T-helper 17 cell (primary cell): ENCODE data around the gene POU2AF3. TPM values are rescaled to one million over a fixed set of nuclear protein-coding genes. Genes with fewer than 3 reads are reported as not detected.

ENCODE experiments used
- ATAC-seq: fragments of 150-1000 bp; cut with Tn5 transposase; 2 replicates; pipeline ENCODE4 v1.10.0; 2021; ENCODE audit warnings: mild to moderate bottlenecking, moderate library complexity
- DNase-seq, 3 donors: peaks; one replicate each; pipeline versions ENCODE4 v3.0.0 to v3.0.0-alpha.2; 2020 to 2021
- H3K9me3 ChIP-seq: one replicate; pipeline ENCODE4 v1.7.0; 2013; ENCODE audit warnings: low read length, mild to moderate bottlenecking; ENCODE audit not compliant: control insufficient read depth, poor library complexity, severe bottlenecking
- H3K27ac Mint-ChIP-seq: one replicate; pipeline ENCODE4 v1.8.0; 2022; ENCODE audit warnings: mild to moderate bottlenecking, moderate library complexity, mixed read lengths
- H3K27me3 Mint-ChIP-seq: one replicate; pipeline ENCODE4 v1.8.0; 2022; ENCODE audit warnings: mixed read lengths
- H3K36me3 Mint-ChIP-seq: one replicate; pipeline ENCODE4 v1.8.0; 2022; ENCODE audit warnings: low read depth, mixed read lengths
- H3K4me1 Mint-ChIP-seq: one replicate; pipeline ENCODE4 v1.8.0; 2022; ENCODE audit warnings: mild to moderate bottlenecking, mixed read lengths
- H3K4me3 Mint-ChIP-seq: one replicate; pipeline ENCODE4 v1.8.0; 2022; ENCODE audit warnings: mild to moderate bottlenecking, moderate library complexity, mixed read lengths
- total RNA-seq, 4 donors: library from RNA in 2 of 4; stranded (reverse) in 2 of 4; gene quantifications; one replicate each; pipeline ENCODE4 v1.2.3 and lab custom pipeline; 2022 to 2026

POU2AF3 gene
- total RNA-seq, 2 donors from 2014 or later: not detected

DNA sequence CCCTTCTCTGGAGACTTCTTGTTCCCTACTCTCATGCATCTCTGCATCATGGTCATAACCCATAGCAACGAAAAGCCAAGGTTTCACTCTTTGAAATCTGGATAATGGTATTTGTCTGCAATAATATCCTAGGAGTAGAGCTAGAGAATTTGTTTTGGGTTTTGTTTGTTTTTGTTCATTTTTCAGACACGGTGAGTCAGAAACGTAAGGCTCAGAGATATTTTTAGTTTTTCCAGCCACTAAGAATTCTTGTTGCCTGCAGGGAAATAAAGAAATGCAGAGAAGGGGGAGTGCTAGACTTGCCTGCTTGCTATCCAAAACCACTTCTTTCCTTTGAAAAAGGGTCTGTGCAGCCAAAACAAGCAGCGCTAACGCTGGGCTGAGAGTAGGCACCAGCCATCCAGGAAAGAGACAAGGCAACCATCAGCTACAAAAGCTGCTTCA lies 26.0 kb downstream of the POU2AF3 start:
- H3K4me3 Mint-ChIP-seq: no peak overlapping the region
- H3K9me3 ChIP-seq: no peaks in the 10 kb centered on the region
- H3K27ac Mint-ChIP-seq: no peak overlapping the region
- DNase-seq: no peak
- H3K4me1 Mint-ChIP-seq: peaks cover 6% of the 10 kb centered on the region
- no peak for ATAC-seq
- peaks cover 30% of the 10 kb centered on the region for H3K27me3 Mint-ChIP-seq
- no peaks in the 10 kb centered on the region for H3K36me3 Mint-ChIP-seq

DNA sequence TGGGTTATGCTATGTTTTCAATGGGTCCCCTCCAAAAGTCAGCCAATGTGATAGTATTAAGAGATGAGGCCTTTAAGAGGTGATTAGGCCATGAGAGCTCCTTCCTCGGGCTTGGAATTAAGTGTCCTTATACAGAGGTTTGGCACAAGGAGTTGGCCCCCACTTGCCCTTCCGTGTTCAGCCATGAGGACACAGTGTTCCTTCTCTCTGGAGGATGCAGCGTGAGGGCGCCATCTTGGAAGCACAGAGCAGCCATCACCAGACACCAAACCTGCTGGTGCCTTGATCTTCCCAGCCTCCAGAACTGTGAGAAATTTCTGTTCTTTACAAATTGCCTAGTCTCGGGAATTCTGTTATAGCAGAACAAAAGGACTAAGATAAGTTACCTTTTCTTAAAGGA lies 26.9 kb downstream of the POU2AF3 start:
- ATAC-seq (no peak), DNase-seq (no peak)
- Mint-ChIP-seq H3K4me1 (peaks cover 6% of the 10 kb centered on the region), H3K36me3 (no peaks in the 10 kb centered on the region), H3K4me3 (no peak overlapping the region), H3K27ac (no peak overlapping the region), H3K27me3 (peaks cover 25% of the 10 kb centered on the region)
- no peaks in the 10 kb centered on the region for H3K9me3 ChIP-seq

DNA sequence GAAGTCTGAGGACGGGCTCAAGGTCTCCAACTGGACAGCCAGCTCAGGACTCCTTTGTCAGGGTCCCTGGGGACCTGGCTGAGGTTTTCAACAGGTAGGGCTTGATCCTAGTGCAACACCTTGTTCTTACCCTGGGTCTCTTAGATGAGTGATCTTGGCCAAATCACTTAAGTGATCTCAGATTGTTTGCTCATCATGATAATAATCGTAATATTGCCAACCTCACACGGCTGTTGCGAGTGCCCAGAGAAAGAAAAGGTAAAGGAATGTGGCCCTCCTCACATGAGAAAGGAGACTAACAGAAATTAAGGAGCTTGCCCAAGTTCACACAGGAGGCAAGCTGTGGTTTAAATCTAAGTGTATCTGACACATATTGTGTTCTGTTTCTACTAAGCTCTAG lies 28.5 kb downstream of the POU2AF3 start:
- no peak overlapping the region for H3K27ac Mint-ChIP-seq
- H3K36me3 Mint-ChIP-seq: no peaks in the 10 kb centered on the region
- peaks cover 4% of the 10 kb centered on the region for H3K4me1 Mint-ChIP-seq
- H3K4me3 Mint-ChIP-seq: no peak overlapping the region
- no peak for DNase-seq
- no peaks in the 10 kb centered on the region for H3K9me3 ChIP-seq
- ATAC-seq: no peak
- peaks cover 10% of the 10 kb centered on the region for H3K27me3 Mint-ChIP-seq

DNA sequence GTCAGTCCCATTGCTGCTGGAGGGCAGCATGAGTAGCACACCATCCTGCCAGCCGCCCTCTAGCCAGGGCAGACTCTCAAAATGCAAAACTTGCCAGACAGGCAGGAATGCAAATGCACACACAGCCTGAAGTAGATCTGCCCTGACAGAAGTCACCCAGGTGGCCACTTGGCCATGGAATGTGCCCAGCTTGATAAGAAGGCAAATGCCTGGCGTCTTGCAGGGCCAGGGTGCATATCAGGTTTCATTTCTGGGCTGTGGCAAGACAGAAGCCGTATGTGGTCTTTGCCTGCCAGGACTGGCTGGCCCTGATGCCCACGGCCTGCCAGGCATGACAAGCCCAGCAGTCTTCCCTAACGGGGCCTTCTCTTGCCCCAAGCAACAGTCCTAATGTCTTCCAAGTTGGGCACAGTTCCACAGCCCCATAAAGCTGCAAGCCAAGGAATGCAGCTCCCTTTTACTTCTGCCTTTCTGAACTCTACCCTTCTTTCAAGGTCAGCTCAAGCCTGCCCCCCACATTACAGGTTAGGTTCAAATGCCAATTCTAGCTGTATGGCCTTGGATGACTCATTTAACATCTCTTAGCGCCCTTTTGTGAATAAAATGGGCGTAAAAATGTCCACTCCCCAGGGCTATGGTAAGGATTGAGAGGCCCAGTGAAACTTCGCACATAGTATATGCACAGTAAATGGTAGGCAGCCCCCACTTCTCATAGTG lies 29.7 kb downstream of the POU2AF3 start:
- Mint-ChIP-seq H3K27me3 (peaks cover 10% of the 10 kb centered on the region), H3K4me1 (peaks cover 3% of the 10 kb centered on the region), H3K27ac (no peak overlapping the region), H3K36me3 (no peaks in the 10 kb centered on the region), H3K4me3 (no peak overlapping the region)
- DNase-seq (no peak), ATAC-seq (no peak)
- no peaks in the 10 kb centered on the region for H3K9me3 ChIP-seq

DNA sequence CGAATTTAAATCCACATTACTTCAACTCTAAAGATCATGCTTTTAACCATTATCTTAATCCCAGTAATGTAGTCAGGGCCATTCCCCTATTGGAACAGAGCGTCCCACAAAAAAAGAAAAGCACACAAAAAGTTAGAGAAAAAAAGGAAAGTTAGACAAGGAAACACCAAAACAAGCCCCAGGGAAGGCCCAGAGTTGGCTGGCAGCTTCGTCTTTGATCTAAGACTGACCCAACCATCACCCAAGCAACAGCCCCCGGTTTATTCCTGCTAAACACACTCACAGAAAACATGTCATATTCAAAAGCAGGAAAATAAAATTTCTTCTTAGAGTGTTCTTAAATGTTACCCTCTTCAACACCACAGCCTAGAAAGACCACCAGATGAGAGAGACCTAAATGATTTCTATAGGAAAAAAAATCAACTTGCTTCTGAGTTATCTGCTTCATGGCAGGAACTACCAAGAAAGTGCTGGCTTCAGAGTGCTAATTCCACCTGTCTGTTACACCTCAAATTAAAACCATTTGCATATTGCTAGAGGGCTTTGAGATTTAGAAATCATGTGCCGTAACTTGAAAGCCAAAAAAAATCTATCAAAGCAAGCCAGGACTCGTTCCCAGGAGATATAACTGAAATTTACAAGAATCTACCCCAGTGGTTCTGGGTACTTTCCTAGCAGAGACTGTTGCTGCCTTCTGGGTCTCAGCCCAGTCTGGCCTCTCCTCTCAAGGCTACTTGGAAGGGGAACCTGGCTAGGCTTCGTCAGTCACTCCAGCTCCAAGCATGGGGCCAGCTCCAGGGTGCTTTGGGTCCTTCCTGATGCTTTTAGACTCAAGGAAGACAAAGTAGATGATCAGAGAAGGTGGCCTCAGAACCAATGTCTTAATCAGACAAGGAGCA lies 31.2 kb downstream of the POU2AF3 start:
- no peak overlapping the region for H3K27ac Mint-ChIP-seq
- peaks cover 3% of the 10 kb centered on the region for H3K36me3 Mint-ChIP-seq
- H3K4me1 Mint-ChIP-seq: peaks cover 3% of the 10 kb centered on the region

DNA sequence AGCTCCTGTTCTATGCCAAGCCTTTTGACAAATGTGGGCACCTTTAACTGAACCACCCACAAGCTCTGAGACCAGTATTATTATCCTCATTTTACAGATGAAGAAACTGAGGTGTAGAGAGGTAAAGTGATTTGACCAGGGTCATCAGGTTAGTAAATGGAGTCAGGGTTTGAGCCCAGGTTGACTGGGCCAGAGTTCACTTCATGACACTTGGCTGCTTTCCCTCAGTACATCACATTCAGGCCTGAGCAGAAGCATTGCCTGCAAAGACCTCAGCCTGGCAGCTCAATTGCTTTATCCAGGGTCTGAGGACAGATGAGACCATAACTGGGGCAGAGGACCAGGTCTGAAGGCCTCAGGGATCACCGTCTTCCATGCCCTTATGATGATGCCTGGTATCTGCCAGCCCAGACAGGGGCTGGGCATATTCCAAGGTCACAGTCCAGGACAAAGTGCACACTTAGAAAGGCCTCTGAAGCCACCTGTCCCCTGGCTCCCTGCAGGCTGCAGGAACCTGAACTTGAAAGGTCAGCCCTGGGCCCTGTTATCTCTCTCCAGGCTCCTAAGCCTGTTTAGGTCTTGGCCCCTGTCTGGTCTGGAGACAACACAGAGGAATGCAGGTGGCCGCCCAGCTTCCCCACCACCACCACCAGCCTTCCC lies 32.0 kb downstream of the POU2AF3 start:
- Mint-ChIP-seq H3K27ac (no peak overlapping the region), H3K4me3 (no peak overlapping the region), H3K27me3 (peaks cover 20% of the 10 kb centered on the region), H3K36me3 (peaks cover 3% of the 10 kb centered on the region), H3K4me1 (peaks cover 3% of the 10 kb centered on the region)
- ATAC-seq (no peak), DNase-seq (no peak)
- no peaks in the 10 kb centered on the region for H3K9me3 ChIP-seq

More for the DNA sequence above, 31.2 kb downstream of the POU2AF3 start:
- Mint-ChIP-seq H3K4me3 (no peak overlapping the region), H3K27me3 (peaks cover 20% of the 10 kb centered on the region)
- no peaks in the 10 kb centered on the region for H3K9me3 ChIP-seq
- no peak for DNase-seq
- no peak for ATAC-seq

DNA sequence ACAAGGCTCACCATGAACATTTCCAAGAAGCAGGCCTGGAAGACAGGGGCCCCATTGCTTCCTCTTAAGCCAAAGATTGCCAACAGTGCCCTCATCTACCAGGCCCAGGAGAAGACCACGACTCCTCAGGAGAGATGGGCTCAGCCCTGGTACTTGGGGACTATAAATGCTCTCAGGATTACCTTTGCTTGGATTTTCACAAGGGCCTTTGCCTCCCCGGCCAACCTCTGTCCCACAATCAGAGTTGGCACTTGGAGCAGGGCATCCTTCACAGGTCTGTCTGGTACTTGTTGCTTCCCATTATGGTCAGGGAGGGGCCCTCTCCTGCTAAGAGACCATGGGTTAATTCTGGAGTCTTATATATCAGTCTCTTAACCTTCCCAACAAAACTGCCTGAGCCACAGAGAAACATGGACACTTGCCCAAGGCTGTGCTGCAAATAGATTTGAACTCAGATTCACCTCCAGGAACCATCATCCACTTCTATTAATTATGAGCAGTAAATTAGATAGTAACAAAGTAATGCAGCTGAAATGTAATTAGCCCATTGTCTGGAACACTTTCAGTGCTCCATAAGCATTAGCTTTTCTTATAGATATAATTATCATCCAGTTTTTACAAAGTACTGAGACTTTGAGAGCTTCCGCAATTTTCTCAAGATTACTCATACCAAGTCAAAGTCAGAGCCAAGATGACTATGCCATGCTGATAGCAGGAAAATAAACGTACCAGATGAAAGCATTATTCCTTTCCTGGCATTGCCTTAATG lies 33.5 kb downstream of the POU2AF3 start:
- H3K27me3 Mint-ChIP-seq: peaks cover 18% of the 10 kb centered on the region
- H3K4me3 Mint-ChIP-seq: no peak overlapping the region

DNA sequence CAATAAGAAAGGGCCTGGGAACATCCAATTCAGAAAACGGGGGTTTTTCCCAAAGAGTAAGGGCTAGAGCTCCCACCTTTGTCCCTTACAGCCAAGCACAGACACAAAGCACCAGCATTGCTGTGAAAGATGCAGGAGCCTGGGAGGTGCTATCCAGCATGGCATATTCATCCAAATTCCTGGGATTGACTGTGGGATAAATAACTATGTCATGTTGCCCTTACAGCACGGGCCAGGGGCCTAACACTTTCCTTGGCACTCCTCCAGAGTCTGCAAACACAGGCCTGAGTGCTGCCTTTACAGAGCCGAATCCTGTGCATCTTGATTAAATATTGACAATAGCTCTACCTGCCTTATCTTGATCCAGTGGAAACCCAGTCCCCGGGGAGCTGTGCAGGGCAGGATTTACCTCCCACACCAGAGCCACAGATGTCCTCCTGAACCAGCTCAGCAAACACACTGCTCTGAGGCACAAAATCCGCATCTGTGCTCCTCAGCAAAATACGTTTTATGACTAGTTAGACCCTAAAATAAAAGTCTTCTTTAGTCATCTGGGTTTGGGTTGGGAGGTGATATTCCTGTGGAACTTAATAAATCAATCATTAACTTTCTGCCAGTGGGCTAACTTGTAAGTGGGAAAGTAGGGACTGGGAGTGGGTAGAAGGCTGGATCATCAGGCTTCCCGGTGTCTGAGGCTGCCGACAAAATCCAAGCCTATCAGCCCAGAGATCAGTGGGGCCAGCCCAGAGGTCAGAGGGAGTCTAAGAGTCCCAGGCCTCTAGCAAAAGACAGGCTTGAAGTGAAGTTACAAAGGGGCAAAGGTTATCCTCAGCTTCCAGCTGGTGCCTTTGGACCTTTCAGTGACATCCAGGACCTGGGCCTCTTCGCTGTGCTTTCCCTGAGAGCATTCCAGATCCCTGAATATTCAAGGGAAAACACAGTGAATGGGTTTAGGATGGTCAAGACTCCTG lies 36.5 kb downstream of the POU2AF3 start:
- H3K4me1 Mint-ChIP-seq: no peaks in the 10 kb centered on the region
- DNase-seq: no peak
- no peak overlapping the region for H3K27ac Mint-ChIP-seq
- H3K4me3 Mint-ChIP-seq: no peak overlapping the region
- peaks cover 6% of the 10 kb centered on the region for H3K36me3 Mint-ChIP-seq
- no peaks in the 10 kb centered on the region for H3K9me3 ChIP-seq
- no peak for ATAC-seq
- peaks cover 20% of the 10 kb centered on the region for H3K27me3 Mint-ChIP-seq

More for the DNA sequence above, 33.5 kb downstream of the POU2AF3 start:
- H3K36me3 Mint-ChIP-seq: peaks cover 4% of the 10 kb centered on the region
- H3K9me3 ChIP-seq: no peaks in the 10 kb centered on the region
- no peak overlapping the region for H3K27ac Mint-ChIP-seq
- H3K4me1 Mint-ChIP-seq: peaks cover 3% of the 10 kb centered on the region
- ATAC-seq: no peak
- no peak for DNase-seq

DNA sequence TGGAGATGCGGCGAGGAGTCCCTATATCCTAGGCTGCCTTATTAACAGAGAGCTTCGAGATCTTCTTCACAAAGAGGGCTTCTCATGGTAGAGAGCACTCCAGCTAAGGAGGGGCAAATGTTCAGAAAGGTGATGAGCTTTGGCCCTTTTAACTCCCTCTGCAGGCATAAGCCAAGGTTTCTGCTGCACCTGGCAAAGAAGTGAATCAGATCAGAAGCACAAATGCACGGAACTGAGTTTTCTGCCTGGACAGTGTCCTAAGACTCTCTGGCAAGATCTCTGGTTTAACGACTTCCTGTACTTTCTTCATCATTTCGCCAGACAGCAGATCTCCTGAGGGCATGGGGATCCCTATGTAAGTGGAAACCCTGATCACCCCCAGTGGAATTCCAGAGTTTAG lies 37.2 kb downstream of the POU2AF3 start:
- no peak for ATAC-seq
- no peaks in the 10 kb centered on the region for H3K9me3 ChIP-seq
- Mint-ChIP-seq H3K36me3 (peaks cover 6% of the 10 kb centered on the region), H3K4me1 (no peaks in the 10 kb centered on the region), H3K27me3 (peaks cover 20% of the 10 kb centered on the region), H3K4me3 (no peak overlapping the region), H3K27ac (no peak overlapping the region)
- no peak for DNase-seq

DNA sequence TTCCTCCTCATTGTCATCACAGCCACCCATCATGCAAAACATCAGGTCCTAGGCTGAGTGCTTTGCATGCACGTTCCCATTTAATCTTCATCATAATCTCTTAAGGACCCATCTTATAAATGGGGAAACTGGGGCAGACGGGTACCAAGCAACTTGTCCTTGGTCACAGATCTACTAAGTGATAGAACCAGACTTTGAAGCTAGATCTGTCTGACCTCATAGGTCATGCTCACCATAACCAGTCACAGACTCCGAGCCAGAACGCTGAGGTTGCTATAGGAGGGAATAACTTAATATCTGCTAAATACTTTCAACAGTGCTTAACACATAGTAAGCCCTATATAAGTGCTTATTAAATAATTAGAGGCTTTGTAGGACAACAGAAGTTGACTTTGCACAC lies 37.7 kb downstream of the POU2AF3 start:
- Mint-ChIP-seq H3K27ac (no peak overlapping the region), H3K4me1 (no peaks in the 10 kb centered on the region), H3K27me3 (peaks cover 20% of the 10 kb centered on the region), H3K4me3 (no peak overlapping the region), H3K36me3 (peaks cover 6% of the 10 kb centered on the region)
- H3K9me3 ChIP-seq: no peaks in the 10 kb centered on the region
- DNase-seq (no peak), ATAC-seq (no peak)

DNA sequence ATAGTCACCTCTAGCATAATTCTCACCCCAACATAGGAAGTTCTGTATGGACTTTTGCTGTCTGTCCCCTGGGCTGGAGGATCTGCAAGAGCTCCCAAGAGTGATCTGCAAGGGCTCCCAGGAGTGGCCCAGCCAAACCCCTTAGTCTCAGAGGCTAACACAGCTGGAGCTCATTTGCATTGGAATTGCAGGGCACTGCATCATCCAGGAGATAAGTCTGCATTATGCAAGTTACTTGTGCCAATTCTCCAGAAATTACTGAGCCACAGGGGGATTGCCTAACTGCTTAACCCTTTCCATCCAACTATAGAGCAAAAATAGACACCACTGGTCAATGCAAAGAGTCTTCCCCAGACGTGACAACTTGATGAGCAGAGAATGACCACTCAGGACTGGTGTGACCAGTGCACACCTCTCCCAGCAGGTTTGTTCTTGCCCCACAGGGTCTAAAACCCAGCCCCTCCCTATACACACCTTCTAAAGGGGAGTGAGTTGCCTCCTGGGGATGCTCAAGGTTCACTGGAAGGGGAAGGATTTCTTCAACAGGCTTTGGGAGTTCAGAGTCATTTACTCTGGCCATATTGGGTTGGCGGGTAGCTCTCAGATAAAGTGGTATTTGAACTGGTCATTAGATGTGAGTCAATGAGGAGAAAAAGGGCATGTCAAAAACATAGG lies 38.4 kb downstream of the POU2AF3 start:
- Mint-ChIP-seq H3K4me3 (no peak overlapping the region), H3K4me1 (no peaks in the 10 kb centered on the region), H3K27ac (no peak overlapping the region), H3K27me3 (peaks cover 20% of the 10 kb centered on the region), H3K36me3 (peaks cover 6% of the 10 kb centered on the region)
- ATAC-seq (no peak), DNase-seq (no peak)
- H3K9me3 ChIP-seq: no peaks in the 10 kb centered on the region
